GM18907 (cell line): ENCODE results near the gene LTA.

Experiments used
- ATAC-seq: cut with Tn5 transposase; IDR thresholded peaks from one replicate; pipeline ENCODE4 v1.9.1; 2021; ENCODE audit warnings: mild to moderate bottlenecking, moderate library complexity; ENCODE audit not compliant: unreplicated experiment

LTA gene

DNA sequence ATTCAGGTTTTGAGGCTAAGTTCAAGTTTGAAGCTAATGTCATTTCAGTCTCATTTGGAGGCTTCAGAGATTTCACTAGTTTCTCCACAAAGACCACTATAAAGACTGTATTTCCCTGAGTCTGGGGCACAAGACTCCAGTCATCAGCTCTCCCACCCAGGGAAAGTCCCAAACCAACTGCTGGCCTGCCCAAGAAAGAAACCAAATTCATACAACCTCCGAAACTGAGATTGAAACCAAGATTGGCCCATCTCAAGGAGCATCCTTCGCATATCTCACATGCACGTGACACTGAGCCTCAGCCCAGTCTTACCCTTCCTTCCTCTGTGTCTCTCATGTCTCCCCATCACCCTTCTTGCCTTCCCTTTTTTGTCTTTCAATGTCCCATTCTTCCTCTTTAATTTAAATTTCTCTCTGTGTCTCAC, 3.5 kb upstream of the LTA start:
- ATAC-seq, result peak; percentile 70

GRCh38 chr6:31569861-31570536, 2.1 kb upstream of the LTA start:
- no peak for ATAC-seq

DNA sequence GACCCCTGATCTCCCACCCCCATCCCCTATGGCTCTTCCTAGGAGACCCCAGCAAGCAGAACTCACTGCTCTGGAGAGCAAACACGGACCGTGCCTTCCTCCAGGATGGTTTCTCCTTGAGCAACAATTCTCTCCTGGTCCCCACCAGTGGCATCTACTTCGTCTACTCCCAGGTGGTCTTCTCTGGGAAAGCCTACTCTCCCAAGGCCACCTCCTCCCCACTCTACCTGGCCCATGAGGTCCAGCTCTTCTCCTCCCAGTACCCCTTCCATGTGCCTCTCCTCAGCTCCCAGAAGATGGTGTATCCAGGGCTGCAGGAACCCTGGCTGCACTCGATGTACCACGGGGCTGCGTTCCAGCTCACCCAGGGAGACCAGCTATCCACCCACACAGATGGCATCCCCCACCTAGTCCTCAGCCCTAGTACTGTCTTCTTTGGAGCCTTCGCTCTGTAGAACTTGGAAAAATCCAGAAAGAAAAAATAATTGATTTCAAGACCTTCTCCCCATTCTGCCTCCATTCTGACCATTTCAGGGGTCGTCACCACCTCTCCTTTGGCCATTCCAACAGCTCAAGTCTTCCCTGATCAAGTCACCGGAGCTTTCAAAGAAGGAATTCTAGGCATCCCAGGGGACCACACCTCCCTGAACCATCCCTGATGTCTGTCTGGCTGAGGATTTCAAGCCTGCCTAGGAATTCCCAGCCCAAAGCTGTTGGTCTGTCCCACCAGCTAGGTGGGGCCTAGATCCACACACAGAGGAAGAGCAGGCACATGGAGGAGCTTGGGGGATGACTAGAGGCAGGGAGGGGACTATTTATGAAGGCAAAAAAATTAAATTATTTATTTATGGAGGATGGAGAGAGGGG, 1.4 kb downstream of the LTA start:
- ATAC-seq, result no peak

GRCh38 chr6:31574106-31575061, 2.3 kb downstream of the LTA start:
- ATAC-seq, result no peak

DNA sequence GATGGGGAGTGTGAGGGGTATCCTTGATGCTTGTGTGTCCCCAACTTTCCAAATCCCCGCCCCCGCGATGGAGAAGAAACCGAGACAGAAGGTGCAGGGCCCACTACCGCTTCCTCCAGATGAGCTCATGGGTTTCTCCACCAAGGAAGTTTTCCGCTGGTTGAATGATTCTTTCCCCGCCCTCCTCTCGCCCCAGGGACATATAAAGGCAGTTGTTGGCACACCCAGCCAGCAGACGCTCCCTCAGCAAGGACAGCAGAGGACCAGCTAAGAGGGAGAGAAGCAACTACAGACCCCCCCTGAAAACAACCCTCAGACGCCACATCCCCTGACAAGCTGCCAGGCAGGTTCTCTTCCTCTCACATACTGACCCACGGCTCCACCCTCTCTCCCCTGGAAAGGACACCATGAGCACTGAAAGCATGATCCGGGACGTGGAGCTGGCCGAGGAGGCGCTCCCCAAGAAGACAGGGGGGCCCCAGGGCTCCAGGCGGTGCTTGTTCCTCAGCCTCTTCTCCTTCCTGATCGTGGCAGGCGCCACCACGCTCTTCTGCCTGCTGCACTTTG, 3.3 kb downstream of the LTA start, which contains the start of gene TNF:
TNF (plus strand) TSS at position 231 of the 567 bp plus-strand sequence; CDS start at position 408, 177 bp downstream.
- no peak for ATAC-seq

- no peak for ATAC-seq
These were observed 4.0 kb downstream of the LTA start for GRCh38 chr6:31575952-31576685.

DNA sequence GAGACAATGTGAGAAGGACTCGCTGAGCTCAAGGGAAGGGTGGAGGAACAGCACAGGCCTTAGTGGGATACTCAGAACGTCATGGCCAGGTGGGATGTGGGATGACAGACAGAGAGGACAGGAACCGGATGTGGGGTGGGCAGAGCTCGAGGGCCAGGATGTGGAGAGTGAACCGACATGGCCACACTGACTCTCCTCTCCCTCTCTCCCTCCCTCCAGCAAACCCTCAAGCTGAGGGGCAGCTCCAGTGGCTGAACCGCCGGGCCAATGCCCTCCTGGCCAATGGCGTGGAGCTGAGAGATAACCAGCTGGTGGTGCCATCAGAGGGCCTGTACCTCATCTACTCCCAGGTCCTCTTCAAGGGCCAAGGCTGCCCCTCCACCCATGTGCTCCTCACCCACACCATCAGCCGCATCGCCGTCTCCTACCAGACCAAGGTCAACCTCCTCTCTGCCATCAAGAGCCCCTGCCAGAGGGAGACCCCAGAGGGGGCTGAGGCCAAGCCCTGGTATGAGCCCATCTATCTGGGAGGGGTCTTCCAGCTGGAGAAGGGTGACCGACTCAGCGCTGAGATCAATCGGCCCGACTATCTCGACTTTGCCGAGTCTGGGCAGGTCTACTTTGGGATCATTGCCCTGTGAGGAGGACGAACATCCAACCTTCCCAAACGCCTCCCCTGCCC, 4.9 kb downstream of the LTA start:
- no peak for ATAC-seq

DNA sequence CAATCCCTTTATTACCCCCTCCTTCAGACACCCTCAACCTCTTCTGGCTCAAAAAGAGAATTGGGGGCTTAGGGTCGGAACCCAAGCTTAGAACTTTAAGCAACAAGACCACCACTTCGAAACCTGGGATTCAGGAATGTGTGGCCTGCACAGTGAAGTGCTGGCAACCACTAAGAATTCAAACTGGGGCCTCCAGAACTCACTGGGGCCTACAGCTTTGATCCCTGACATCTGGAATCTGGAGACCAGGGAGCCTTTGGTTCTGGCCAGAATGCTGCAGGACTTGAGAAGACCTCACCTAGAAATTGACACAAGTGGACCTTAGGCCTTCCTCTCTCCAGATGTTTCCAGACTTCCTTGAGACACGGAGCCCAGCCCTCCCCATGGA, 5.5 kb downstream of the LTA start:
- ATAC-seq, result no peak

GRCh38 chr6:31578184-31579118, 6.4 kb downstream of the LTA start:
- no peak for ATAC-seq

DNA sequence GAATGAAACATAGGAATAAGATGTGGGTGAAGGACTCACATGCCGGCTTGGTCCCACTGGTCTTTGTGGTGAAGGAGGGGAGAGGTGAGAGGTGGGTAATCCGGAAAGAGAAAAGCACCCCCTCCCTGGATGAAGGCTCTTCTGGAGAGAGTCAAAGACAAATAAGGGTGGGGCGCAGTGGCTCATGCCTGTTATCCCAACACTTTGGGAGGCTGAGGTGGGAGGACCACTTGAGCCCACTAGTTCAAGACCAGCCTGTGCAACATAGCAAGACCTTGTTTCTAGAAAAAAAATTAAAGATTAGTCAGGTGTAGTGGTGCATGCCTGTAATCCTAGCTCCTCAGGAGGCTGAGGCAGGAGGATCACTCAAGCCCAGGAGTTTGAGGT, 7.0 kb downstream of the LTA start:
- ATAC-seq, result no peak

DNA sequence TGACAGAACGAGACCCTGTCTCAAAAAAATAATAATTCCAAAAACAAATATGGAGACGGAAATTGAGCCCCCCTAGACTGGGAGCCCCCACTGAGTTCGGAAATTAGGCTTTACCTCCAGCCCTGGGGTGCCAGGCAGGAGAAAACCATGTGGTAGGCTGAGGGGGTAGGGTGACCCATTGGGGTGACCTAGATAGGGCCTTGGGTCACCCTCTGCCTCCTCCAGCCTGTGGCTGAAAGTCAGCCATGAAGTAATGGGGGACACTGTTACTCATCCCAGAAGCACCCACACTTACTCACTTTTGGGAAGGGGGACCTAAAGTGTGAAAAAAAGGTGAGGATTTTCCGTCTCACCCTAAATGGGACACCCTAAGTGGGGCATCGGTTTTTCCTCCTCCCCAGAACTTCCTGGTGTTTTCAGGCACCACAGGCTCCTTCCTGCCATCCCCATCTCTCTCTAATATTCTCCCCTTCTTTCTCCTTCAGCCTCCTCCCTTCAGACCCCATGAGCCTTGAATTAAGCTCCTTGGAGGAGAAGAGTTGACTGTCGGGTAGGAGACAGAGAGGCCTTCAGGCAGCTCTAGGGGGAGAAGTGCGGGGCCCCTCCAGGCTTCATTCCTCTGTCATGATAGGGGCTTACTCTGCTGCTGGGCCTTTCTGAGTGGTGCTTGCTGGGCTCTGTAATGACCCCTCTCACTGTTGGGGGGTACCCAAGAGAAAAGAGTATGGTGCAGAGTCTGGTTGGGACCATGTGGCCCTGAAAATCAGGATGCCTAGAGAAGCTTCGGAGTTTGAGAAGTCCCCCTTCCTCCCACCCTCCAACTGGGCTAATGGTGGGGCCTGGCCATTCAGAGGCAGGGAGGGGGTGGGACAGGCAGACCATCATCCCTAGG, 7.7 kb downstream of the LTA start:
- no peak for ATAC-seq

DNA sequence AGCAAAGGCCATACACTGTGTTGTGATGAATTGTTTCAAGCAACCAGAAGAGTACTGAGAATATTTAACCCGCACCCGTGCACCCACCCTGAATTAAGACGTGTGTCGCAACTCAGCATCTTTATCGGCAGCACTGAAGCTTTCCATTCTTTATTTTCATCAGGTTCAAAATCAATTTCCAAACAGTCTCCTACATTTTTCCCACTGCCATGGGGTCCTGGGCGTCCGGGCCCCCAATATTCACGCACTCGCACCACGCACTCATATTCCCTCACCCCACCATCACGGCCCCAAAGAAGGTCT, 8.3 kb downstream of the LTA start:
- ATAC-seq, result no peak

DNA sequence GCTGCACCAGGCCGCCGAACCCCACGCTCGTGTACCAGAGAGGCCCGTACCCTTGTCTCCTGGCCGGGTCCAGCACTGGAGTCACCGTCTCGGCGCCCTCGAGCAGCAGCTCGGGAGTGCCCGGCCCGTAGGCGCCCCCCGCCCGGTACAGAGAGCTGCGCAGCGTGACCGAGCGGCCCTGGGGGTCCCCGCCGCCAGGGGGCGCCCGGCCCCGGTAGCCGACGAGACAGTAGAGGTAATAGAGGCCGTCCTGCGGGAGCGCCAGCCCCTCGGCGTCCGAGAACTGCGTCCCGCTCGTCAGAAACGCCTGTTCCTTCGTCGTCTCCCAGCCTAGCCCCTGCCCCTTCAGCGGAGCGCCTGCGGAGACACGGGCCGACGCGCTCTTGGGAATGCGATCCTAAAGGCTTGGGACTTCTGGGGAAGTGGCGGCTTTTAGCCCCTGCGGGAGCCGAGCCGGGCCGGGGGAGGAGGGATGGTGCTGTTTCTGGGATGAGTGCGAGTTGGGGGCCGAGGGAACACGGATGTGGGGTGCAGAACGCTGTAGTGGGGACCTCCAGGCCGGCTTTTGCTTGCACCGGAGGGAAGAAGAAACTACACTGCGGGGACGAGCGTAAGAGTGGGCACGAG, 8.8 kb downstream of the LTA start:
- peak; percentile 50 for ATAC-seq

- no peak for ATAC-seq
These were observed 9.5 kb downstream of the LTA start for GRCh38 chr6:31581434-31582229.

GRCh38 chr6:31582230-31582643, 10.1 kb downstream of the LTA start, which contains the start of gene LTB:
Gene LTB (minus strand): TSS chr6:31582424. CDS start chr6:31582417, 7 bp downstream.
- no peak for ATAC-seq

DNA sequence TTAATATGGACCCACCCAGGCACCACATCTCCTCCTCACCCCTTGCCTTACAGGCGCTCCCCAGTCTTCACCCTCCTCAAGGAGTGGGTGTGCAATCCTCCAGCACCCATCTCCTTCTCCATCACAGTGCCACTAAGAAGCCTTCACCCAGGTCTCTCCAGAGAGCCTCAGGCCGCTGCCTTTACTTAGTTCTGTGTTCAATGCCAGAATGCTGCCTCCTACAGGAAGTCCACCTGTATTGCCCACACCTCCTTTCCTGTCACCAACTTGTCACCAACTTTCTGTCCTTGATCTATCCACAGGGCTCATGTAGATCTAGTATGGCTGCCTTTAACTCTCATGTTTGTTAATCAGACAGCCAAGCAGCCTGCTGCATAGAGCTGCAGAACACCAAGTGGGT, 13.4 kb downstream of the LTA start:
- ATAC-seq, result no peak
